NCI-H226 (cell line): ENCODE measurements around the gene MYF6.
"Not testable (repeated sequence)": the region's sequence is repeated elsewhere in the genome, so short reads cannot be mapped to it uniquely, and the experiment has no call there.

Source experiments
- DNase-seq: peaks from one replicate; pipeline ENCODE4 v3.0.0-alpha.2; 2015

MYF6 gene

GRCh38 chr12:80707126-80707829 lies at the start of gene MYF6:
TSS of gene MYF6 (plus strand) at chr12:80707634. CDS start at chr12:80707720, 86 bp downstream.
- no peak for DNase-seq

- no peak for DNase-seq
Measured at GRCh38 chr12:80659512-80660063, 47.8 kb upstream of the MYF6 start.

- no peak for DNase-seq
Measured at GRCh38 chr12:80662586-80662985, 44.8 kb upstream of the MYF6 start.

GRCh38 chr12:80670214-80670613 lies 37.2 kb upstream of the MYF6 start:
- DNase-seq = no peak

- not testable (repeated sequence) for DNase-seq
Measured at GRCh38 chr12:80676042-80676636, 31.3 kb upstream of the MYF6 start.

GRCh38 chr12:80676856-80677255 lies 30.6 kb upstream of the MYF6 start:
- no peak for DNase-seq

GRCh38 chr12:80677994-80678393 lies 29.4 kb upstream of the MYF6 start:
- DNase-seq = no peak

- DNase-seq = no peak
Measured at GRCh38 chr12:80679346-80680131, 27.9 kb upstream of the MYF6 start.

- DNase-seq = no peak
Measured at GRCh38 chr12:80681287-80681686, 26.1 kb upstream of the MYF6 start.

GRCh38 chr12:80681786-80682185 lies 25.6 kb upstream of the MYF6 start:
- no peak for DNase-seq

GRCh38 chr12:80684077-80684495 lies 23.3 kb upstream of the MYF6 start:
- DNase-seq = no peak

GRCh38 chr12:80690090-80690489 lies 17.3 kb upstream of the MYF6 start:
- no peak for DNase-seq

GRCh38 chr12:80690513-80690912 lies 16.9 kb upstream of the MYF6 start:
- DNase-seq = no peak

GRCh38 chr12:80692114-80692513 lies 15.3 kb upstream of the MYF6 start:
- DNase-seq = no peak

- DNase-seq = no peak
Measured at GRCh38 chr12:80697270-80697887, 10.1 kb upstream of the MYF6 start.

- DNase-seq = no peak
Measured at GRCh38 chr12:80698256-80698655, 9.2 kb upstream of the MYF6 start.

- no peak for DNase-seq
Measured at GRCh38 chr12:80698847-80699542, 8.4 kb upstream of the MYF6 start.

- DNase-seq = no peak
Measured at GRCh38 chr12:80700327-80700726, 7.1 kb upstream of the MYF6 start.

GRCh38 chr12:80701388-80701787 lies 6.0 kb upstream of the MYF6 start:
- no peak for DNase-seq

- peak; percentile 70 for DNase-seq
Measured at GRCh38 chr12:80702889-80703805, 4.3 kb upstream of the MYF6 start.

- DNase-seq = no peak
Measured at GRCh38 chr12:80704420-80704819, 3.0 kb upstream of the MYF6 start.
